ENCODE measurements around the gene PITPNB.

DNA sequence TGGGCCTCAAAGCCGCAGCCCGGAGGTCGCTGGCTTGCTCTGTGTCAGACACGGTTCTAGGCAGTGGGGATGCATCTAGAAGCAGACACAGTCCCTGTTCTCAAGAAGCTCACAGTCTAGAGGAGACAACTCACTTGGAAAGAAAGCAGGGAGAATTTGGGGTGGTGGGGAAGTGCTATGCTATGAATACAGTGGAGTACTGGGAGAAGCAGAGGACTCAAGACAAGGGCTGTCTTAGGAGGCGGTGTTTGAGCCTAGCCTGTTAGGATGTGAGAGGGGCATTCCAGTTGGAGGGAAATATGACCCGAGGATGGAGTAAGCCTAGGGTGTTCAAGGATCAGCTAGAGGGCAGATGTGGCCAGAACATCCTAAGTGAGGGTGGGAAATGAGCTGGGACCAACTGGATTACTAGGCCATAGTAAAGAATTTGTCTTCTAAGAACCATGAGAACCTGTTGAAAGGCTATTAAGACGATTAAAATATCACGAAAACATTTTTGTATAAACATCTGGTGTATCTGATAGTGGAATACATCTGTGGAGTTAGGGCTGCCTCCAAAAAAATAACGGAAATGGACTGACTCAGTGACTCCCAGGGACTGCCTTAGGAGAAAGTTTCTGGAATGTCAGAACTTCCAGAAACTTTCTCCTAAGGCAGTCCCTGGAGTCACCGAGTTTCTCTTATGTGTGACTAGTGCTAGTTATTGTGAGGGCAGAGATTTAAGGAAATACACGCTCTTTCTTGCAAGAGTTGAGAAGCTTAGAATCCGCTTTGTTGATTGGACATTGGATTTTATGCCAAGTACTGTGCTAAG lies 1.1 kb upstream of the PITPNB start:
- TF ChIP-seq YY1 (IDR thresholded peaks at IDR 0.05; ENCODE audit: insufficient read depth, insufficient read length) (no peak), ZNF274 (IDR thresholded peaks at IDR 0.05; ENCODE audit: low read depth, low read length) (no peak)

Measured in NT2/D1 (cell line).